ENCODE data around the gene SLC6A13.

- no peak for TF ChIP-seq CTCF (IDR thresholded peaks at IDR 0.05)
- no peak for TF ChIP-seq NFE2L1 (CRISPR knock-in tag; IDR thresholded peaks at IDR 0.05)
- TF ChIP-seq AFF4 (CRISPR knock-in tag; IDR thresholded peaks at IDR 0.05; ENCODE audit: borderline replicate concordance) = no peak
- TF ChIP-seq USF2 (CRISPR knock-in tag; IDR thresholded peaks at IDR 0.05) = no peak
- TF ChIP-seq JUN (CRISPR knock-in tag; IDR thresholded peaks at IDR 0.05) = no peak
Observed at GRCh38 chr12:230925-231671, 31.5 kb downstream of the SLC6A13 start.

Data from WTC11 (cell line).